Thymus (tissue), 14 donors: ENCODE measurements around the gene CNBD2. TPM values are rescaled to one million over a fixed set of nuclear protein-coding genes. Genes with fewer than 3 reads are reported as not detected.
A peak's percentile ranks its signal among the peaks of the same experiment; 100 is the strongest.

ENCODE experiments used
- DNase-seq, 9 donors: peaks; one replicate each; pipeline ENCODE4 v3.0.0-alpha.2; 2013; ENCODE audit warnings: low spot score in 9 of 9, low read depth in 6 of 9, missing footprints in 1 of 9
- H3K27ac ChIP-seq, 2 donors: one replicate each; pipeline ENCODE4 v1.5.1; 2013; ENCODE audit warnings: control low read depth in 1 of 2, low read depth in 1 of 2, low read length in 1 of 2, mild to moderate bottlenecking in 1 of 2, moderate library complexity in 1 of 2
- H3K27me3 ChIP-seq, 2 donors: one replicate each; pipeline ENCODE4 v1.5.1; 2013; ENCODE audit warnings: low read length in 1 of 2; ENCODE audit not compliant: control insufficient read depth in 2 of 2, insufficient read depth in 1 of 2
- H3K36me3 ChIP-seq, 2 donors: one replicate each; pipeline ENCODE4 v1.5.1; 2013; ENCODE audit warnings: low read length in 1 of 2, mild to moderate bottlenecking in 1 of 2, moderate library complexity in 1 of 2; ENCODE audit not compliant: control insufficient read depth in 2 of 2, insufficient read depth in 2 of 2
- H3K4me1 ChIP-seq, 2 donors: one replicate each; pipeline ENCODE4 v1.5.1; 2013; ENCODE audit warnings: low read length in 2 of 2; ENCODE audit not compliant: control insufficient read depth in 2 of 2, insufficient read depth in 2 of 2
- H3K4me3 ChIP-seq, 2 donors: one replicate each; pipeline ENCODE4 v1.5.1; 2013; ENCODE audit warnings: low read length in 2 of 2, control low read depth in 1 of 2, mild to moderate bottlenecking in 1 of 2
- H3K9me3 ChIP-seq, 2 donors: one replicate each; pipeline ENCODE4 v1.5.1; 2013; ENCODE audit warnings: low read length in 1 of 2, mild to moderate bottlenecking in 1 of 2; ENCODE audit not compliant: control insufficient read depth in 2 of 2, insufficient read depth in 1 of 2
- WGBS: extraction: QIAGEN DNeasy Blood & Tissue Kit; methylation state at CpG from one replicate; pipeline ENCODE4 v1.1.7; 2013; 5-methylcytosine and 5-hydroxymethylcytosine counted together
- long read RNA-seq, 10 donors: transcript quantifications; one replicate each; lab custom pipeline, GENCODE V29; 2026
- polyA plus RNA-seq: library from polyadenylated mRNA; stranded (reverse); fragments of 200-250 nt; gene quantifications from one replicate; pipeline ENCODE4 v1.2.3, GENCODE V29; 2013
- total RNA-seq: library from RNA; stranded (reverse); fragments of 120-200 nt; gene quantifications from one replicate; pipeline ENCODE4 v1.2.4, GENCODE V29; 2013
- donor health status: healthy.

CNBD2 gene
- total RNA-seq, result 8.3 TPM
- polyA plus RNA-seq, result 28.6 TPM
- long read RNA-seq, donor 1, result 0 reads
- long read RNA-seq, donor 2, transcript CNBD2-206 (1 exons, 662 nt), result major isoform, 5 of 5 reads
- long read RNA-seq, donor 2, partial matches to known transcripts, result 0 of 5 reads
- long read RNA-seq, donor 2, other reads (novel, unspliced or antisense), result 0 of 5 reads
- long read RNA-seq, donor 3, transcript CNBD2-206 (1 exons, 662 nt), result major isoform, 8 of 8 reads
- long read RNA-seq, donor 3, partial matches to known transcripts, result 0 of 8 reads
- long read RNA-seq, donor 3, other reads (novel, unspliced or antisense), result 0 of 8 reads
- long read RNA-seq, donor 4, transcript CNBD2-206 (1 exons, 662 nt), result major isoform, 6 of 6 reads
- long read RNA-seq, donor 4, partial matches to known transcripts, result 0 of 6 reads
- long read RNA-seq, donor 4, other reads (novel, unspliced or antisense), result 0 of 6 reads
- long read RNA-seq, donor 5, transcript CNBD2-206 (1 exons, 662 nt), result major isoform, 15 of 15 reads
- long read RNA-seq, donor 5, partial matches to known transcripts, result 0 of 15 reads
- long read RNA-seq, donor 5, other reads (novel, unspliced or antisense), result 0 of 15 reads
- long read RNA-seq, donor 6, transcript CNBD2-206 (1 exons, 662 nt), result major isoform, 5 of 5 reads
- long read RNA-seq, donor 6, partial matches to known transcripts, result 0 of 5 reads
- long read RNA-seq, donor 6, other reads (novel, unspliced or antisense), result 0 of 5 reads
- long read RNA-seq, donor 7, partial matches to known transcripts, result 0 of 2 reads
- long read RNA-seq, donor 7, other reads (novel, unspliced or antisense), result 0 of 2 reads
- long read RNA-seq, donor 8, result 0 reads
- long read RNA-seq, donor 9, partial matches to known transcripts, result 0 of 2 reads
- long read RNA-seq, donor 9, other reads (novel, unspliced or antisense), result 0 of 2 reads
- long read RNA-seq, donor 10, partial matches to known transcripts, result 0 of 4 reads
- long read RNA-seq, donor 10, other reads (novel, unspliced or antisense), result 0 of 4 reads

DNA sequence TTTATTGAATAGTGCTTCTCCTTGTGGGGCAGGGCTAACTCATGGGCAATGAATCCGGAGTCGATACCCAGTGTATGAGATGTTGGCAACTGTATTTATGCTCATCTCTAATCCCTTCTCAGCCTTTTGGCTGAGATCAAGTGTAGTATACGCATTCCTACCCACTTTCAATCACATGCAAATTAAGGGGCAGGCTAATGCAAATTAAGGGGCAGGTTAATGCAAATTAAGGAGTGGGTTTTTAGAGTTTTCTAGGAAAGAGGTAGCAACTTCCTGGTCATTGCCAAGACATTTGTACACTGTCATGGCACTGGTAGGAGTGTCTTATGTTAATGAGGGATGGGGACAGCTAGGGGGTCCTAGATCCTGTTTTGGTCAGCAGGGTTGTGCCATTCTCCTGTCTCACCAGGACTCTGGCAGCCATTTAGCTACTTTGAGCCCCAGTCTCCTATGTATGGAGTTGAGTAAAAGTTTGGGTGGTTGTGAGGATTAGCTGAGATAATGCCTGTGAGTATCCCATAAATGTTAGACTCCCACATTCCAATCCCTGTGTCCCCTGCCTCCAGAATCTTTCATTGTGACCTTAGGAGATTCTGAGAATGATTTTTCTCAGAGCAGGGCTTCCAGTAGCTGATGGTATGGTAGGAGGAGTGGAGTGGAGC lies at the start of gene CNBD2:
Gene CNBD2, plus strand, starts transcription at position 612 of the 662 bp plus-strand sequence. CDS start 173 bp downstream, outside the sequence.
- H3K4me3 ChIP-seq, result no peak within 1 kb of the TSS
- H3K27me3 ChIP-seq, result no peaks in the 10 kb centered on the region
- peaks cover 0 to 5% of the 10 kb centered on the region in 2 donors for H3K4me1 ChIP-seq
- no peak within 1 kb of the TSS for H3K27ac ChIP-seq
- 96% methylated on average over 3 of the region's 3 CpGs for WGBS
- DNase-seq, result no peak
- no peaks in the 10 kb centered on the region for H3K36me3 ChIP-seq
- no peaks in the 10 kb centered on the region for H3K9me3 ChIP-seq

DNA sequence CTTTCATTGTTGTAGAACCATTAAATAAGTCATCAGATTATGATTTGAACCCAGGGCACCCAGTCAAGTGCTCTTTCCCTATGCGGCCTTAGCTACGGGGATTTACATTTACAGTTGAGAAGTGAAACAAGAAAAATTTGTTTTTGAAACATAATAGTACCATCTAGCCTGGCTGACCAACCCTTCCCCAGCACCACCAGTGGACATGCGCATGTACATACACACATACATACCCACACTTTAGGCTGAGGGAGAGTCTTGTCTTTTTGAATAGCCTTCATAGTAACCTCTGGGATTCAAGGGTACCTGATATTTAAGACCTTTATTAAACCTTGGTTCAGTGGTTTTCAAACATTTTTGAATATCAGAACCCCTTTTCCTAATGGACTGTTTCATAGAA lies 47.9 kb upstream of the CNBD2 start:
- H3K4me3 ChIP-seq, result no peak overlapping the region
- H3K27me3 ChIP-seq, result no peaks in the 10 kb centered on the region
- over 99% methylated on average over 3 of the region's 3 CpGs for WGBS
- no peak for DNase-seq
- no peak overlapping the region for H3K27ac ChIP-seq
- no peaks in the 10 kb centered on the region for H3K9me3 ChIP-seq
- H3K4me1 ChIP-seq, result no peaks in the 10 kb centered on the region
- H3K36me3 ChIP-seq, result peaks cover 21 to 49% of the 10 kb centered on the region in 2 donors

DNA sequence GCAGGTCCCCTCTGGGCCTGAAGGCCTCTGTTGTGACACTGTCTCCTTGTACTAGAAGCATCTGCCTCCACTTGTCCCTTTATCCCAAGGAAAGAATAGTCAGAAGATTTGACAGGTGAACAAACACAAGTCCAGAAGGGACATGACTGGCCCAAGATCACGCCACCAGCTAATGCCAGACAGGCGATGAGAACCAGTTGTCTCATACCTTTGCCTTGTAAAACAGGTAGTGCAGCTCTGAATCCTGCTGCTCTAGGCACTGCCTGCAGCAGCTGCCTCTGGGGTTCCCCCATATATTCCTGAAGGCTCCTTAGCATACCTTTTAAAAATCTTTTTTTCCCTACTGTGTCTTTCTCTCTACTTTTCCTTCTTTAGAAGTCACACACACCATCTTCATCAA lies 39.1 kb upstream of the CNBD2 start:
- no peak overlapping the region for H3K27ac ChIP-seq
- no peak overlapping the region for H3K4me3 ChIP-seq
- H3K36me3 ChIP-seq, result peaks cover 56 to 58% of the 10 kb centered on the region in 2 donors
- no peak for DNase-seq
- H3K27me3 ChIP-seq, result no peaks in the 10 kb centered on the region
- no peaks in the 10 kb centered on the region for H3K9me3 ChIP-seq
- no peaks in the 10 kb centered on the region for H3K4me1 ChIP-seq
- 97% methylated on average over 2 of the region's 2 CpGs for WGBS

DNA sequence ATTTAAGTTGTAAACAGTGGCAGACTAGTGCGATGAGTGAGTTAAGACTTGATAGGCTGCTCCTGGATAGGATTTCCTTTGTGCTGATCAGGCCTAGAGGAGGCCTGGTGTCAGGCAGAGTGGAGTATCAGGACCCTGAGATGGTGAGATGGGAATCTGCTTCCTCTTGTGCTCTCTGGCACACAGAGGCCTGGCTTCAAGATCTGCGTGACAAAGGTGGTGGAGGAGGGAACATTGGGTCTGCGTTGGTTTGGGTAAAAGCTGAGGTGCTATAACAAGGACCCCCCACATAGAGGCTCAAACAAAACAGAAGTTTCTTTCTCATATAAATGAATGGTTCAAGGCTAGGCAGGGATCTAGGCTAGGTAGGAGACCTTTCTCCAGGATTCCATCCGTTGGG lies 34.3 kb upstream of the CNBD2 start:
- peaks cover 0 to 1% of the 10 kb centered on the region in 2 donors for H3K9me3 ChIP-seq
- no peaks in the 10 kb centered on the region for H3K27me3 ChIP-seq
- H3K27ac ChIP-seq, result no peak overlapping the region
- over 99% methylated on average over 4 of the region's 4 CpGs for WGBS
- no peak overlapping the region for H3K4me3 ChIP-seq
- no peak for DNase-seq
- no peaks in the 10 kb centered on the region for H3K4me1 ChIP-seq
- H3K36me3 ChIP-seq, result peaks cover 53 to 60% of the 10 kb centered on the region in 2 donors

DNA sequence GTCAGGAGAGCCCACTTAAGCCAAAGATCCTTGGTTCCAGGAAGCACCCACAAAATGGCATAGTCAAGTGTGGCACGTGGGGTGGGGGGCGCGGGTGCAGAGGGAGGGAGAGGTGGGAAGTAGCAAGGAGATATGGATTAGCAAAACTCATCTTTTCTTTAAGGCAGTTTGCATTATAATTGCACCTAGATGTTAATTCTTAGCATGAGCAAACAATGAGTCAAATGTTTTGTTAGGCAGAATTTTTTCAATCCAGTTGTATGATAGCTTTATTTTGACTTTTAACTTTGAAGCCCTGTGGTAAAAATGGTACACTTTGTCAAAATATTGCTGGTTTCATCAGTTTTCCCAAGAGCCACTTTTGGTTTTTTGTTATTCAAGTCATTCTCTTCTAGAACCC lies 29.1 kb upstream of the CNBD2 start:
- Histone ChIP-seq H3K36me3 (peaks cover 60 to 62% of the 10 kb centered on the region in 2 donors), H3K4me3 (no peak overlapping the region), H3K27ac (no peak overlapping the region), H3K9me3 (peaks cover 0 to 1% of the 10 kb centered on the region in 2 donors), H3K27me3 (no peaks in the 10 kb centered on the region), H3K4me1 (no peaks in the 10 kb centered on the region)
- WGBS, result 98% methylated on average over 3 of the region's 3 CpGs
- no peak for DNase-seq

DNA sequence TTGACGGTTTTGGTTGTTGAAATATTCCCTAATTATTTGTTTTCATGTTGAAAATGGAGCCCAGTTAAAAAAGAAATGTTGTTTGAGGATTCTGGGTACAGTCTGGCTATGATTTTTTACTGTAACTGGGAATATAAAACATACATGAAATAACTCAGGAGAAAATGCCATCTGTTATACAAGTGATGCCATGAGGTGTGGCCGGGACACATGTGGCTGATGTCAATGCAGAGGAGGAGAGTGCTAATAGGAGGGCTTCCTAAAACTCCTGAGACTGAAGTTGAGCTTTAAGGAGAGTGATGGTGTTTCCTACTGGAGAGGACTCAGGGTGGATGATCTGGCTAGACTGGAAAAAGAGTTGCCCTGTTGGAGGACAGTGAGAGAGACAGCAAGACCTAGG lies 26.8 kb upstream of the CNBD2 start:
- no peak for DNase-seq
- H3K9me3 ChIP-seq, result peaks cover 0 to 1% of the 10 kb centered on the region in 2 donors
- 97% methylated on average over 2 of the region's 2 CpGs for WGBS
- H3K4me1 ChIP-seq, result no peaks in the 10 kb centered on the region
- H3K4me3 ChIP-seq, result no peak overlapping the region
- H3K36me3 ChIP-seq, result peaks cover 54 to 59% of the 10 kb centered on the region in 2 donors
- H3K27me3 ChIP-seq, result no peaks in the 10 kb centered on the region
- H3K27ac ChIP-seq, result no peak overlapping the region

DNA sequence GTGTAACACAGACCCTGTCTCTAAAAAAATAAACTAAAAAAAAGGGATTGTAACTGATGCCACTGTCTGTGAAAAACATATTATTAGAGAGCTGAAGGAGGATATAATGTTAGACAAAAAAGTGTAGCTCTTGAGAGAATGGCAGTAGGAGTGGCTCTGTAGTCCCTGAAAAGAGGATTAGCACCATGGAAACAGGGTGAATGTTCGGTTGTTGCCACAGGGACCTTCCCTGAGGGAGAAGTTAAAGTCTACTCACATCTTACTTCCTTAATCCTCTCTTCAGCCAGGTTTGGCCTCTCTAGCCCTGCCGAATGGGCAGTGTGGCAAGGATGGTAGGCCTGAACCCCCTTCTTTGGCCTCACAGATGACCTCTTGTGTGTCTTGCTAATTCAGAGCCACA lies 26.1 kb upstream of the CNBD2 start:
- 96% methylated on average over 2 of the region's 2 CpGs for WGBS
- peaks cover 55 to 64% of the 10 kb centered on the region in 2 donors for H3K36me3 ChIP-seq
- no peak for DNase-seq

DNA sequence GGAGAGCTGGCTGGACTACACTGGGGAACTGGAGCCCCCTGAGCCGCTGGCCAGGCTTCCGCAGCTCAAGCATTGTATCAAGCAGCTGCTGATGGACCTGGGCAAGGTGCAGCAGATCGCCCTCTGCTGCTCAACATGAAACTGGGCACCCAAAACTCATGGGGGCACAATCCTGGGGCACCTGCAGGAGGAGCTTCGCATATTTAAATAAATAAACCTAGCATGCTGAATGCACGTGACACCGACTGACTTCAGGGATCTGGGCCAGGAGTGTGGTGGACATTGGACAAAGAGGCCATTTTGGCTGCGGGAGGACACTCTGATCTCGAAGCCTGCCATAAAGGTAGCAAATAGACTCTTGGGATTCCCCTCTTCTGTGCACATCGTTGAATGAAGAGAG lies 20.9 kb upstream of the CNBD2 start:
- Histone ChIP-seq H3K36me3 (peaks cover 23 to 44% of the 10 kb centered on the region in 2 donors), H3K4me1 (peaks cover 3 to 7% of the 10 kb centered on the region in 2 donors), H3K9me3 (no peaks in the 10 kb centered on the region), H3K4me3 (no peak overlapping the region), H3K27me3 (no peaks in the 10 kb centered on the region), H3K27ac (no peak overlapping the region)
- WGBS, result 93% methylated on average over 9 of the region's 9 CpGs
- peak in 3 of 9 donors; percentile 31 to 54 (median 42) for DNase-seq

More for the DNA sequence above, 26.1 kb upstream of the CNBD2 start:
- Histone ChIP-seq H3K27me3 (no peaks in the 10 kb centered on the region), H3K4me1 (no peaks in the 10 kb centered on the region), H3K27ac (no peak overlapping the region), H3K9me3 (peaks cover 0 to 1% of the 10 kb centered on the region in 2 donors), H3K4me3 (no peak overlapping the region)
